Naive B cell (primary cell): ENCODE measurements around the gene SLC25A20. TPM values are rescaled to one million over a fixed set of nuclear protein-coding genes. Genes with fewer than 3 reads are reported as not detected.
"Not testable (repeated sequence)": the region's sequence is repeated elsewhere in the genome, so short reads cannot be mapped to it uniquely, and the experiment has no call there.

Source experiments
- ATAC-seq, 2 donors: fragments of 150-1000 bp; cut with Tn5 transposase; 2 replicates each; pipeline ENCODE4 v1.10.0; 2021; ENCODE audit warnings: low read depth in 2 of 2, mild to moderate bottlenecking in 2 of 2, moderate library complexity in 2 of 2
- DNase-seq: peaks from one replicate; pipeline ENCODE4 v3.0.0; 2022
- H3K27ac Mint-ChIP-seq, 6 donors: one replicate each; pipeline ENCODE4 v1.8.0; 2020 to 2022; ENCODE audit warnings: mild to moderate bottlenecking in 6 of 6, mixed read lengths in 6 of 6, moderate library complexity in 5 of 6, inconsistent platforms in 2 of 6
- H3K27me3 Mint-ChIP-seq, 3 donors: one replicate each; pipeline ENCODE4 v1.8.0; 2021 to 2022; ENCODE audit warnings: mixed read lengths in 3 of 3, mild to moderate bottlenecking in 1 of 3
- H3K36me3 Mint-ChIP-seq, 2 donors: one replicate each; pipeline ENCODE4 v1.8.0; 2020 to 2022; ENCODE audit warnings: mixed read lengths in 2 of 2, inconsistent platforms in 1 of 2, mild to moderate bottlenecking in 1 of 2
- H3K4me1 Mint-ChIP-seq, 3 donors: one replicate each; pipeline ENCODE4 v1.8.0; 2020 to 2022; ENCODE audit warnings: mixed read lengths in 3 of 3, inconsistent platforms in 1 of 3, mild to moderate bottlenecking in 1 of 3, moderate library complexity in 1 of 3
- H3K4me3 Mint-ChIP-seq, 8 donors: one replicate each; pipeline ENCODE4 v1.8.0; 2020 to 2022; ENCODE audit warnings: mild to moderate bottlenecking in 8 of 8, mixed read lengths in 8 of 8, moderate library complexity in 8 of 8, inconsistent platforms in 2 of 8
- H3K9me3 Mint-ChIP-seq, 7 donors: one replicate each; pipeline ENCODE4 v1.8.0; 2020 to 2022; ENCODE audit warnings: mixed read lengths in 7 of 7, mild to moderate bottlenecking in 5 of 7, inconsistent platforms in 2 of 7, moderate library complexity in 1 of 7
- polyA plus RNA-seq, 6 donors: library from polyadenylated mRNA; unstranded; fragments of 300-500 nt; fragmentation: Illumina TruSeq; gene quantifications; one replicate each; pipeline ENCODE4 v1.2.3, GENCODE V29; 2021; ENCODE audit warnings: low read depth in 6 of 6

The SLC25A20 gene
- polyA plus RNA-seq, 6 donors from 2014 or later, result 7.0 to 37.1 (median 11.6) TPM

- DNase-seq (no peak), ATAC-seq (no peak)
- Mint-ChIP-seq H3K36me3 (no peaks in the 10 kb centered on the region), H3K9me3 (no peaks in the 10 kb centered on the region), H3K4me3 (peak overlapping the region in 5 of 8 donors; percentile 70 to 95 (median 92)), H3K27me3 (no peaks in the 10 kb centered on the region), H3K27ac (peak overlapping the region in 4 of 6 donors; percentile 26 to 98 (median 65)), H3K4me1 (peaks cover 11 to 30% (median 23%) of the 10 kb centered on the region in 3 donors)
Observed at GRCh38 chr3:48848816-48849515, 49.7 kb downstream of the SLC25A20 start.

GRCh38 chr3:48847504-48848423 is 50.9 kb downstream of the SLC25A20 start, which contains the start of gene PRKAR2A:
Gene PRKAR2A (minus strand): TSS chr3:48847874. CDS start chr3:48847596, 278 bp downstream.
- Mint-ChIP-seq H3K27me3 (no peaks in the 10 kb centered on the region), H3K36me3 (no peaks in the 10 kb centered on the region), H3K4me1 (peaks cover 11 to 30% (median 23%) of the 10 kb centered on the region in 3 donors), H3K4me3 (peak within 1 kb of the TSS; percentile 88 to 95 (median 94)), H3K9me3 (no peaks in the 10 kb centered on the region), H3K27ac (peak within 1 kb of the TSS; percentile 92 to 99 (median 98))
- peak; percentile 84 to 89 for ATAC-seq
- peak; percentile 87 for DNase-seq

- ATAC-seq (no peak), DNase-seq (no peak)
- Mint-ChIP-seq H3K27me3 (no peaks in the 10 kb centered on the region), H3K4me3 (peak overlapping the region; percentile 88 to 95 (median 92)), H3K36me3 (no peaks in the 10 kb centered on the region), H3K27ac (peak overlapping the region; percentile 58 to 94 (median 88)), H3K4me1 (peaks cover 11 to 30% (median 23%) of the 10 kb centered on the region in 3 donors), H3K9me3 (no peaks in the 10 kb centered on the region)
Observed at GRCh38 chr3:48847053-48847503, 51.6 kb downstream of the SLC25A20 start.

- DNase-seq, result no peak
- no peak for ATAC-seq
- Mint-ChIP-seq H3K27me3 (no peaks in the 10 kb centered on the region), H3K9me3 (no peaks in the 10 kb centered on the region), H3K4me1 (peaks cover 11 to 30% (median 24%) of the 10 kb centered on the region in 3 donors), H3K4me3 (peak overlapping the region in 5 of 8 donors; percentile 16 to 92 (median 64)), H3K27ac (no peak overlapping the region), H3K36me3 (no peaks in the 10 kb centered on the region)
Observed at GRCh38 chr3:48845170-48845569, 53.5 kb downstream of the SLC25A20 start.

GRCh38 chr3:48837163-48837562 is 61.5 kb downstream of the SLC25A20 start:
- no peaks in the 10 kb centered on the region for H3K9me3 Mint-ChIP-seq

GRCh38 chr3:48835650-48836366 is 62.9 kb downstream of the SLC25A20 start:
- DNase-seq (no peak), ATAC-seq (no peak)
- H3K9me3 Mint-ChIP-seq, result no peaks in the 10 kb centered on the region
- peaks cover 4 to 8% of the 10 kb centered on the region in 2 donors for H3K36me3 Mint-ChIP-seq
- H3K27ac Mint-ChIP-seq, result no peak overlapping the region
- peaks cover 9 to 19% (median 9%) of the 10 kb centered on the region in 3 donors for H3K4me1 Mint-ChIP-seq
- no peaks in the 10 kb centered on the region for H3K27me3 Mint-ChIP-seq
- no peak overlapping the region for H3K4me3 Mint-ChIP-seq

More at GRCh38 chr3:48837163-48837562, 61.5 kb downstream of the SLC25A20 start:
- peaks cover 4 to 8% of the 10 kb centered on the region in 2 donors for H3K36me3 Mint-ChIP-seq
- no peak for DNase-seq
- H3K4me3 Mint-ChIP-seq, result no peak overlapping the region
- H3K27me3 Mint-ChIP-seq, result no peaks in the 10 kb centered on the region
- peaks cover 9 to 19% (median 9%) of the 10 kb centered on the region in 3 donors for H3K4me1 Mint-ChIP-seq
- H3K27ac Mint-ChIP-seq, result peak overlapping the region in 1 of 6 donors; percentile 49
- no peak for ATAC-seq

GRCh38 chr3:48832684-48833083 is 66.0 kb downstream of the SLC25A20 start:
- Mint-ChIP-seq H3K27ac (no peak overlapping the region), H3K9me3 (no peaks in the 10 kb centered on the region), H3K36me3 (peaks cover 0 to under 1% of the 10 kb centered on the region in 2 donors), H3K4me3 (no peak overlapping the region), H3K4me1 (peaks cover 2 to 12% (median 5%) of the 10 kb centered on the region in 3 donors), H3K27me3 (no peaks in the 10 kb centered on the region)
- no peak for DNase-seq
- ATAC-seq, result no peak

GRCh38 chr3:48830715-48831114 is 68.0 kb downstream of the SLC25A20 start:
- peaks cover 12 to 17% (median 14%) of the 10 kb centered on the region in 3 donors for H3K4me1 Mint-ChIP-seq
- H3K36me3 Mint-ChIP-seq, result no peaks in the 10 kb centered on the region
- H3K4me3 Mint-ChIP-seq, result no peak overlapping the region
- no peaks in the 10 kb centered on the region for H3K27me3 Mint-ChIP-seq
- no peak for DNase-seq
- H3K27ac Mint-ChIP-seq, result no peak overlapping the region
- H3K9me3 Mint-ChIP-seq, result no peaks in the 10 kb centered on the region
- no peak for ATAC-seq

GRCh38 chr3:48829525-48829924 is 69.2 kb downstream of the SLC25A20 start:
- H3K36me3 Mint-ChIP-seq, H3K27me3 Mint-ChIP-seq, H3K27ac Mint-ChIP-seq, ATAC-seq, H3K4me3 Mint-ChIP-seq, DNase-seq, H3K9me3 Mint-ChIP-seq: not testable (repeated sequence)
- peaks cover 9 to 16% (median 14%) of the 10 kb centered on the region in 3 donors for H3K4me1 Mint-ChIP-seq

GRCh38 chr3:48827874-48828273 is 70.8 kb downstream of the SLC25A20 start:
- DNase-seq, ATAC-seq, H3K4me3 Mint-ChIP-seq, H3K9me3 Mint-ChIP-seq, H3K27me3 Mint-ChIP-seq, H3K36me3 Mint-ChIP-seq: not testable (repeated sequence)
- Mint-ChIP-seq H3K4me1 (peaks cover 11 to 14% (median 12%) of the 10 kb centered on the region in 3 donors), H3K27ac (peak overlapping the region in 2 of 6 donors; percentile 10 to 80)

GRCh38 chr3:48826451-48826850 is 72.2 kb downstream of the SLC25A20 start:
- Mint-ChIP-seq H3K27ac (peak overlapping the region in 2 of 6 donors; percentile 5 to 14), H3K4me3 (no peak overlapping the region), H3K36me3 (no peaks in the 10 kb centered on the region), H3K4me1 (peaks cover 11 to 14% (median 12%) of the 10 kb centered on the region in 3 donors), H3K9me3 (no peaks in the 10 kb centered on the region), H3K27me3 (no peaks in the 10 kb centered on the region)
- ATAC-seq (peak; percentile 60 to 61), DNase-seq (no peak)

GRCh38 chr3:48820612-48821324 is 77.9 kb downstream of the SLC25A20 start:
- peak overlapping the region in 1 of 6 donors; percentile 8 for H3K27ac Mint-ChIP-seq
- peaks cover 5 to 24% (median 5%) of the 10 kb centered on the region in 3 donors for H3K4me1 Mint-ChIP-seq
- H3K9me3 Mint-ChIP-seq, result no peaks in the 10 kb centered on the region
- DNase-seq, result no peak
- H3K36me3 Mint-ChIP-seq, result no peaks in the 10 kb centered on the region
- no peak overlapping the region for H3K4me3 Mint-ChIP-seq
- no peaks in the 10 kb centered on the region for H3K27me3 Mint-ChIP-seq
- no peak for ATAC-seq
